GM19193 (cell line): ENCODE results near the gene KCNK3.

Experiments used
- POLR2A ChIP-seq: IDR thresholded peaks from 4 replicates; pipeline ENCODE4 v1.6.1; 2011; ENCODE audit not compliant: insufficient read depth, insufficient read length; ENCODE audit errors: extremely low read depth

The KCNK3 gene

GRCh38 chr2:26674771-26675170 is 17.8 kb upstream of the KCNK3 start:
- TF ChIP-seq POLR2A = no peak

- TF ChIP-seq POLR2A = no peak
These were observed 16.8 kb upstream of the KCNK3 start for GRCh38 chr2:26675651-26676255.

- TF ChIP-seq POLR2A = no peak
These were observed 14.5 kb upstream of the KCNK3 start for GRCh38 chr2:26678035-26678434.

- TF ChIP-seq POLR2A = no peak
These were observed 12.7 kb upstream of the KCNK3 start for GRCh38 chr2:26679867-26680266.

GRCh38 chr2:26681656-26682055 is 10.9 kb upstream of the KCNK3 start:
- TF ChIP-seq POLR2A = no peak

GRCh38 chr2:26682155-26682554 is 10.4 kb upstream of the KCNK3 start:
- no peak for TF ChIP-seq POLR2A

- no peak for TF ChIP-seq POLR2A
These were observed 8.9 kb upstream of the KCNK3 start for GRCh38 chr2:26683583-26683982.

- no peak for TF ChIP-seq POLR2A
These were observed 7.2 kb upstream of the KCNK3 start for GRCh38 chr2:26685341-26685740.

- no peak for TF ChIP-seq POLR2A
These were observed 6.3 kb upstream of the KCNK3 start for GRCh38 chr2:26685989-26686839.

GRCh38 chr2:26687328-26687727 is 5.2 kb upstream of the KCNK3 start:
- no peak for TF ChIP-seq POLR2A

- no peak for TF ChIP-seq POLR2A
These were observed 4.7 kb upstream of the KCNK3 start for GRCh38 chr2:26687801-26688200.

- no peak for TF ChIP-seq POLR2A
These were observed 1.4 kb upstream of the KCNK3 start for GRCh38 chr2:26691161-26691560.

GRCh38 chr2:26691881-26692278 is 642 bp upstream of the KCNK3 start:
- no peak for TF ChIP-seq POLR2A

GRCh38 chr2:26692897-26693849 is 651 bp downstream of the KCNK3 start:
- TF ChIP-seq POLR2A = no peak

- TF ChIP-seq POLR2A = no peak
These were observed 1.5 kb downstream of the KCNK3 start for GRCh38 chr2:26694001-26694400.
